ENCODE data around the gene PRELID2.
"Not testable (repeated sequence)": the region's sequence is repeated elsewhere in the genome, so short reads cannot be mapped to it uniquely, and the experiment has no call there.

Gene PRELID2

DNA sequence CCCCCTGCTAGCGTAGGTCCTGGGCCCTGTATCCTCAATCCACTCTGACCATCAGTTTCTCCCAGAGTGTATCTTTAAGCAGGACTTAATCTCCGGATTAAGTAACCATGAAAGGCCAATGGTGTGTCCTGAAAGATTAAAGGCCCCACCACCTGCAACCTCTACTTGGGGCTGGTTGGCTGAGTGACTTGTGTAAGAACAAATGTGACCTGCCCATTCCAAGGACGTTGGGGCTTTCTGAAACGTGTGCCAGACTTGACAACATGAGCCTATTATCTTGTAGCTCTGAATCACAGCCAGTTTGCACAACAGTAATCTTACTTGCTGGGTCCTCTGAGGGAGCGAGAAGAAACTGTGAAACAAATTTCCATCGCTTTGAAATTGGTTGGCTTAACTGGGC, 3.1 kb upstream of the PRELID2 start:
- no peak for DNase-seq

DNA sequence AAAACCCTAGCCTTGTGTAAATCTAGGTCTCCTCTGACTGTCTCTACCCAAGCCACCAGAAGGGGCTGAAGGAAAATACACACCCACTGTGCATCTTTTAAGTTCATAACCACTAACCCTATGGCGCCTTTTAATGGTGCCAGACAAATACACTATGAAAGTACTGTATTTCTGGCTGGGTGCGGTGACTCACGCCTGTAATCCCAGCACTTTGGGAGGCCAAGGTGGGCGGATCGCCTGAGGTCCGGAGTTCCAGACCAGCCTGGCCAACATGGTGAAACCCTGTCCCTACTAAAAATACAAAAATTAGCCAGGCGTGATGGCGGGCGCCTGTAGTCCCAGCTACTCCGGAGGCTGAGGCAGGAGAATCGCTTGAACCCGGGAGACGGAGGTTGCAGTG, 1.1 kb upstream of the PRELID2 start:
- DNase-seq: not testable (repeated sequence)

DNA sequence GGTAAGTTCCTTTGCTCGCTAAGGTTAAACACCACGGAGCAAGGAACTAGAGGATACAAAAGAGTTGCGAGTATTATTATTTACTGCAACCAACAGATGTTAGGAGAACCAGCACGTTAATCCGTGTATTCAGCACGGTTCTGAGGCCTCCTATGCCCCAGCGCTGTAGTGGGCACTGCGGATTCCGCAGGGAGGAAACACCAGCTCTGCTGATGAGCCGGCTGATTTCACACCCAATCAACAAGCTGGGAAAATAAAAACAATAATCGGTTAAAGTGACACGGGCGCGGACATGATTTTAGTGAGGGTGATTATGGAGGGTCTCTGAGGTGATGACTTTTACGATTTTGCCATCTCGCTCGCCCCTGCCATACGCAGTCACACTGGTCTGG, 702 bp upstream of the PRELID2 start:
- no peak for DNase-seq

DNA sequence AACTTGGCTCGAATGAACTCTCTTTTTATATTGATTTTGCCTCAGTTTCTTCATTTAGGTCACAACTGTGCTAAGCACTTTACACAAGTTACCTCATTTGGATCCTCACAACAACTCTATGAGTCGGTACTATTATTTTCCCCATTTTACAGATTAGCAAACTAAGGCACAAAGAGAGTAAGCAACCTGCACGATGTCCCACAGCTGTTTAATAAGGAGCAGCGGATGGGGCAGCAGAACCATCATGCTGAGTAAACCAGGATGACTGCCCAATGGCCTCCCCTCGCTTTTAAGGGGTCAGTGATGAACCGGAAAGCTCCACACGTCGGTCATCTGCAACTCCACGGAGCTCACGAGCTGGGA, 607 bp downstream of the PRELID2 start:
- DNase-seq: no peak

DNA sequence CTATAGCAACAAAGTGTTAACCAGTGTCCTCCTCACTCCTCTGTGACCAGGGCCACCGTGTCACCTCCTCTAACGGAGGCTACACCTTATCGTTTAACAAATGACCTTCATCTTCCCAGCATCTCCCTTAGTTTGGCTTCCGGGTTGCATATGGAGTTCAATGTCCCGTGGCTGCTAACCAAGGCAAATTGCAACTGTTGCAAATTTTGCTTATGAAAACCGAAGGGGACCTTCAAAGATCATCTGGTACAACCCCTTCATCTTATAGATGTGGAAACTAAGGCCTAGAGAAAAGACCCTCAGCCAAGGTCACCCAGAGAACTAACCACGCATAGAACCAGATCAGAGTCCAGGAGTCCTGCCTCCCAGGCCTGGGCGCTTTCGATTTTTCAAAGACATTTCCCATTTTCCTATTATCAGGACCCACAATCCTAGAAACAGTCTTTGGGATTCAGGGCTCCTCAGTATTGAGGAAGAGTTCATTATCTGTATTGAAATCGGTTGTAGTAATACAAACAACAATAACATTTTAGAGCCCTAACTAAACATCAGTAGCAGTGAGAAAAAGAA, 1.4 kb downstream of the PRELID2 start:
- DNase-seq: no peak

DNA sequence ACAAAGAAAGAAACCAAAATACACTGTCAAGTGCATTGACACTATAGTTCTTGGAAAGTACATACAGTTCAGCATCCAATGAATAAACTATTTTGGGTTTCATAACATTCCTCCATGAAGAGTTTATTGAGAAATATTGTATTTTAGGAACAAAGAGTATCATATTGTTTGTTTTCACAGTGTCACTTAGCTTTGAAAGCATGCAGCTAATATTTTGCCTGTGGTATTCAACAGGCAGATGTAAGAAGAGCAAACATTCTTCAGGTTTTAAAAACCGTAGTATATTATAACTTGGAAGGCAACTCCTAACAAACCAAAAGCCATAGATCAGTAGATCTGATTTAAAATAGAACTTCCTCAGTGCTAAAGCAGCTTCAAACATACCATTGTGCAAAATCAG, 4.5 kb downstream of the PRELID2 start:
- DNase-seq: no peak

DNA sequence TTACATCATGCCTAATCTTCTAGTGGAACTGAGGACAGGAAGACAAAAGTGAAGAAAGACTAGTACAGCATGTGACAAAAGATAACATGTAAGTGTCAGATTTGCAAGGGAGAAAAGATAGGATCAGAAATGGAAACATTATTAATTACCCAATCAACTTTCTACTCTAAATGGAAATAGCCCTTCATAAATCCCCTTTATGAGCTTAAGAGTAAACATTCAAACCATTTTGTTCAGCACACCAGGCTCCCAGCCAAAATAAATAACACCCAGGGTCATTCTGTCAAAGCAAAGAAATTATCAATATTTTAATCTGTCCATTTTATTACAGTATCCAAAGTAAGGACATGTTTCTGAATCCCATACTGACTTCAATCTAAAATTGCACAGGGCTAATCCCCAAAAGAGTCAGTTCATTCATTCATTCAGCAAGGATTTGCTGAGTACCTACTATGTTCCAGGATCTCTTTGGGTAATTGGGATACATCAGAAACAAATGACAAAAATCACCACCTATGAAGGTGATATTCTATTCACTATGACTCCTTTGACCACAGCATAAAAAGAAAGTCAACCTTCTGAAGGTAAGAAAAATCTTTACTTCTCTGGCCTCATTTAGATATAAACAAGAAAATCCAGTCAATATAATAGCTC, 5.3 kb downstream of the PRELID2 start:
- no peak for DNase-seq

DNA sequence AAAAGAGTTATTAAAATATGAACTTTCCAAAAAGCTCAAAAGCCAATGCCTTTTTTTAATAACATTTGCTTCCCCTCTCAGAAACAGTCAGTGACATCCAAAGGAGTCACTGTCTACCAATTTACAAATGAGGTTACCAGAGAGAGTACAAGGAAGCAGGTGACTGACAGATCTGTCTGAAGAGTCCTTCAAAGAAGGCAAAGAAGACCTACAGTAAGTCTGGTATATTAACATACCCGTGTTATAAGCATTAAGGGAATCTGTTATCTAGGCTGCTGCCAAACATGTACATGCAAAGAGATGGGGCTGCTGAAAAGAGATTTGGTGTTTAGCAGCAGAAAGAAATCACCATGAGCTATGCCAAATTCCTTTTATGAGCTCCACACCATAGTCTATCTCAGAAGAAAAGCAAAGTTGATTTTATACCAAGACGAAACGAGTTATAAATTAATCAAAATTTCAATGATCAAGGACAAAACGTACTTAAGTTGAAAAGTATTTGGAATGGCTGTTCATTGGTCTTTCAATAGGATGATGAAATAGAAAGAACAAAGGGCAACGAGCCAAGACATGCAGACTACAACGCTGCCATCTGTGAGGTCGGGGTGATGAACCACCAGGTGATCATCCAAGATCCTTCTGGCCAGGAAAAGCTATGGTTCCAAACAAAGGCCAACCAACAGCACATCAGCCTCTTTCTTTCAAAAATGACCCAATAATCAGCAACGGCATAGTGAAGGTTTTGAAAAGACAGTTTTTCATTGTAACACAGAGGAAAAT, 8.1 kb downstream of the PRELID2 start:
- DNase-seq: no peak

DNA sequence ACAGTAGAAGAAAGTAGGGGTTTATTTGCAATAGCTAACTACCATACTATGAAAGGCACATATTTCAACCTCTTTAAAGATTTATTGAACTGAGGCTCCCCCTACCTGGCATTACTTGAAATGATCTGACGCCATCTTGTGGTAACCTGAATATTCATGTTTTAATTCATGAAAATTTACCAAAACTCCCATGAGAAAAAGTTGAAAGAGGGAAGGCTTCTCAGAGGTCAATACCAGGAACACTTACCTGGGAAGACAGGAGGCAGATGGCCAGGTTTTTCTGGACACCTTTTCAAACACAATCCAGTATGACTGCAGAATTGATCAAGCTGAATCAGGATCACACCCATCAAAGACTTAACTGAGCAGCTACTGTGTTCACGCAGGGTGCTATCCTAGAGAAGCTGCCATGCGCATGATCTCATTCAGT, 9.4 kb downstream of the PRELID2 start:
- no peak for DNase-seq

DNA sequence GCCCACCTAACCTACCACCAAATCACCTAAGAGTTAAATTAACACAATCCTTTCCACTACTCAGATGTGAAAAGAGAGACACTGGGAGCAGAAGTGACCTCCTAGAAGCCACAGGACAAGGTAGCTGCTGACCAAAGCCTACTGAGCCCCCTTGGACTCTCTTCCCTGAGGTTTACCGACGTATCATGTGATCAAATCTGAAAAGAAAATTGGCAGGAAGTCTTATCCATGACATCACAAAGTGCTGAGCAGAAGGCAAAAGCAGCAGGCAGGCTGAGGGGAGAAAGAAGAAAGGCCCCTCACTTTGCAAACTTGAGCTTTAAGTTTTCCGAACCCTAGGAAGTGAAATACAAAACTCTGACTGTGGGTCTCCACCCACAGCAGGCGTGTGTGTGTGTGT, 11.1 kb downstream of the PRELID2 start:
- DNase-seq: no peak

DNA sequence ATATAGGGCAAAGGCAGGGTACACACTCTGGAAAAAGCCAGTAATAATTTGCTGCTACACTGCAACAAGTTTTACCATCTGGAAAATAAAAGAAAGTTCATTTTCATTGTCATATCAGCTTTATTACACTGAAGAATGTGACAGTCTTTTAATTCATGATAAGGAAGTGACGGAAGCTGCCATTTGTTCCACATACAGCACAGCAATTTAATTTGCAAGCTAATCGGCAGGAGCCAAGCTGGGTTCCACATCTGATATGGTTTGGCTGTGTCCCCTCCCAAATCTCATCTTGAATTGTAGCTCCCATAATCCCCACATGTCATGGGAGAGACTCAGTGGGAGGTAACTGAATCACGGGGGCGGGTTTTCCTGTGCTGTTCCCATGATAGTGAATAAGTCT, 16.5 kb downstream of the PRELID2 start:
- DNase-seq: no peak

DNA sequence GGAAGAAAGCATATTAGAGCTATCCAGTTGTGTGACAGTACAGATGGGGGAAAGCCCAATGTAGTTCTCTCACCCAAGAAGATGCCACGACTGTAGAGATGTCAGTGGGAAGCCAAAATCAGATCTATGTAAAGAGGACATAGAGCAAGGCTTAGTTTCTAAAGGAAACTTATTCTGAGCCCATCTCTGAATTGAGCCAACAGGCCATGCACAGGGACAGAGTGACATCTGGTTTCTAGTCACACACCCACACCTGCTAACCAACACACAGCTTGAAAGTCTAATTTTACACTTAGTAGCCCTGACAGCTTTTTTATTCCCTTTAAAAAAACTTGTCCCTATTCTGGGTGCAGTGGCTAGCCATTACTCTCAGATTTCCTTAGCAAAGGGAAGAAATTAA, 22.3 kb downstream of the PRELID2 start:
- DNase-seq: no peak

DNA sequence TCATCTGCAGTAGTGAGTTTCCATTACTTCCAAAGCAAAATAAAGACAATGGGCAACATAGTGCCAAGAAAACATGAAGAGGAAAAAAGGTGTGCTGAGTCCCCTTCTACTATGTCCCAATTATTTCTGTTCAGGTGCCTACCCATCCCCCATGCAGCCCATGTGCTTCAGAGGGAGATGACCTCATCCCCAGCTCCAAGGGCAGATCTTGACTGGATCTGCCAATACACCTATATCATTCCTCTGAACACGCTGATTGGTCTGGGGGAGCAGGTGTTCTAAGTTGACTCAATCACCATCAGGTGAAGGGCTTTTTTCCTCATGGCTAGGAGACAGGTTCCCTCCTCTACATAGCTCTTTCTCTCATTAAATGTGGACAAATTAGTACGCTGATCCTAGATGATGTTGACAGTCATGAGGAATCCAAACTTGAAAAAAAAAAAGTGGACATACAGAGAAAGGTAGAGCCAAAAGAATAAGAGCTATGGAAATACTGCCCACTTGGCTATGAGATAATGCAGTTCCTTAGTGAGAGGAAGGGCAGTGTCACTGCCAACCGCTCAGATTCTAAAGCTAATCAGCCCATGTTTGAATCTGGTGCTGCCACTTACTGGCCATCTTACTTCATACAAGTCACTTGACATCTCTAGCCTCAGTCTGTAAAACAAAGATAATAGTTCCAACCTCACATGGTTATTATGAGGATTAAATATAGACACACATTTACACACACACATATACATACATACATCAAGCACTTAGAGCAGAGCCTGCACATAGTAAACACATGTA, 23.1 kb downstream of the PRELID2 start:
- peak in 4 of 14 donors; percentile 2 to 16 (median 4) for DNase-seq

DNA sequence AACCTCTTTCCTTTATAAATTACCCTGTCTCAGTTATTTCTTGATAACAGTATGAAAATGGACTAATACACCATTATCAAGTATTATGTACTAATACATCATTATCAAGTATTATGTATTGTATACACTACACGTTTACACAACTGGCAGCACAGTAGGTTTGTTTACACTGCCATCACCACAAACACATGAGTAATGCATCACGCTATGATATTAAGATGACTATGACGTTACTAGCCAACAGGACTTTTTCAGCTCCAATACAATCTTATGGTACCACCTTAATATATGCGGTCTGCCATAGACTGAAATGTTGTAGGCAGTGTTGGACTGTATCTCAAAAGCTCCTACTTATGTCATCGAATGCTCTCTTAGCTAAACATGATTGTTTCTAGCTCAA, 28.2 kb downstream of the PRELID2 start:
- DNase-seq: no peak

DNA sequence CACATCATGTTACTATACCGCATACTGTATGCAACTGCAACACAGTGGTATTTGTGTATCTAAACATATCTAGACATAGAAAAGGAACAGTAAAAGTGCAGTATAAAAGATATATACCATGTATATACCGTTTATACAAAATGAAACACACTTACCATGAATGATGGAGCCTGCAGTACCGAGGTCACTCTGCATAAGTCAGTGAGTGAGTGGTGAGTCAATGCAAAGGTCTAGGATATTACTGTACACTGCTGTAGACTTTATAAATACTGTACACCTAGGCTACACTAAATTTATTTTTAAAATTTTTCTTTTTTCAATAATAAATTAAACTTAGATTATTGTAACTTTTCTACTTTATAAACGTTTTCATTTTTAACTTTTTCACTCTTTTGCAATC, 29.3 kb downstream of the PRELID2 start:
- DNase-seq: no peak

DNA sequence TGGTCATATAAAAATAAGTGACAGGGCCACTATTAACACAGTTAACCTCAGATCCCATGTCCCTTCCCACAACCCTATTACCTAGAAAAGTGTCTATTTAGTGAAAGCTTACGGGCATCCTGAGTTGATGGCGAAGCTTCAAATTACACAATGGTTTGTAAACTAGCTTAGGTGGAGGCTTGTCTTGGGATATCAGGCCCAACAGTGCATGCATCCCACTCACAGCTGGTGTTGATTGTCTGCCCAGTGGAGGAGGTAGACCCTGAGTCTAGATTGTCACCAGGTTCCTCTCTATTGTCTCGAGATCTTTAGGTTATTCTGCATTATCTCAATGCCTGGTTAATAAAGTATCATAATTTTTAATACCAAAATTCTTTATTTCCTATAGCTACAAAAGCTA, 30.4 kb downstream of the PRELID2 start:
- DNase-seq: no peak

DNA sequence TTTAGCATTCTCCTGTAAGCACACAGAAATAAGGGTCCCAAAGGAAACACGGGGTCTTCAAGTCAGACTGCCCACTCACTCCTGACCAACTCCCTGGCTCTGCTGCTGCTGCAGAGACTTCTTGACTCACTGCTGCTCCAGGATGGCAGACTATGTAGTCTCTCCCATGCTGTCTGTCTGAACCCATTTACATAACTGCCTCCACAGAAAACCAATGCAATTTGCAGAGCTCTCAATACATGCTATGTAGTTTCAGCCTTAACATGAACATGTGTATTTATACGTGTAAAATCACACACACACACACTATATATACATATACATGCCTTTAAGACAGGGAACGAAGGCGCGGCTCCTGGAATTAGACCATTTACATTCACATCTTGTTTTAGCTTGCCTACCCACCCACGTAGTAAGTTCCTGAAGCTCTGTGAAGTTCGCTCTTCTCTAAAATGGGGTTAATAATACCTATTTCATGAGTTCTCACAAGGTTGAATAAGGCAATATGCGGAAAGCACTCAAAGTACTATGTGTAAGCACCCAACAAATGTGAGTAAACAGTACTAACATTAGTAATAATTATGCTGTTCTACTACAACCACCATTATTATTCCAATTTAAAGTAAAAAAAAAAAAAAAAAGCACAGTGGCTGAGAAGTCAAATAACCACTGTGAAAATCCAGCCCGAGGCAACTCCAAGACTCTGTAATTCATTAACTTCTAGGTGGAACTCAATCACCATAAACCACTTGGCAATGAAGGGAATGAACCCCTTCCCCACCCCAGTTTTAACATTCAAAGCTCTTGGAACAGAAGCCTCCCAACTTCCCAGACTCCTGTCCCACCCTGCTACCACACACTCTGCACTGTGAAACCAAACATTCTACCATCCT, 31.8 kb downstream of the PRELID2 start:
- DNase-seq: no peak

DNA sequence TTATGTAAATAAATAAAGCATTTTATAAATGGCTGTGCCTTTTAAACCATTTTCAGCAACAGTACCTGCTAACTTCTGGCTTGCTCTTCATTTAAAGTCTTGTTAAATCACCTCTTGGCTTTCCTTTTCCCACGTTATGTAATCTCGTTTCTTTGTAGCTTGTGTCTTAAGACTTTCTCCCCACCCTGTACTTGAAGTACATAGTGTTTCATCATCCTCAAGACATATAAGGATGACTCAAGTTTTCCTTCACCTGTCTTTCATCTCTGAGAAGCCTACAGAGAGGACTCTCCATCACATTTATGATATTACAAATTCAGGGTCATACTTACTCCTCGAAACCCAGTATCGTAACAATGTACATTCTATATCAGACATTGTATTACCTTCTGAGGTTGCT, 33.9 kb downstream of the PRELID2 start:
- DNase-seq: no peak

DNA sequence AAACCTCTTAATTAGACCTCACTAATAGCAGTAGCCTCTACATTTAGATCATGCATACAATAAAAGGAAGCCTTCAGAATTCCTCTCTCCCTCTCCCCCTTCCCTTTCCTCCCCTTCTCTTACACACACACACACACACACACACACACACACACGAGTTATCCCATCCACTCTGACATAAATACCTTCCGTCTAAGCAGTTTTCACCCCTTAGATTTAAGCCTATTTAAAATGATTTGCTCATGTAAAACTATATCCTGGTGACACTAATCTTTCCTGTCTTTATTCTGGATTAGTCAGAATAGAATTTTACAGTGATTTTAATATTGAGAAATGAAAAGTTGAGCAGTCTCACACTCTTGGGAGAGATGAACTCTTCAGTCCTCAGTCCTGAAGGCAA, 35.0 kb downstream of the PRELID2 start:
- no peak for DNase-seq

DNA sequence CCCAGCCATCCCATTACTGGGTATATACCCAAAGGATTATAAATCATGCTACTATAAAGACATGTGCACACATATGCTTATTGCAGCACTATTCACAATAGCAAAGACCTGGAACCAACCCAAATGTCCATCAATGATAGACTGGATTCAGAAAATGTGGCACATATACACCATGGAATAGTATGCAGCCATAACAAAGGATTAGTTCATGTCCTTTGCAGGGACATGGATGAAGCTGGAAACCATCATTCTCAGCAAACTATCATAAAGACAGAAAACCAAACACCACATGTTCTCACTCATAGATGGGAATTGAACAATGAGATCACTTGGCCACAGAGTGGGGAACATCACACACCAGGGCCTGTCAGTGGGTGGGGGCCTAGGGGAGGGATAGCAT, 36.6 kb downstream of the PRELID2 start:
- not testable (repeated sequence) for DNase-seq

DNA sequence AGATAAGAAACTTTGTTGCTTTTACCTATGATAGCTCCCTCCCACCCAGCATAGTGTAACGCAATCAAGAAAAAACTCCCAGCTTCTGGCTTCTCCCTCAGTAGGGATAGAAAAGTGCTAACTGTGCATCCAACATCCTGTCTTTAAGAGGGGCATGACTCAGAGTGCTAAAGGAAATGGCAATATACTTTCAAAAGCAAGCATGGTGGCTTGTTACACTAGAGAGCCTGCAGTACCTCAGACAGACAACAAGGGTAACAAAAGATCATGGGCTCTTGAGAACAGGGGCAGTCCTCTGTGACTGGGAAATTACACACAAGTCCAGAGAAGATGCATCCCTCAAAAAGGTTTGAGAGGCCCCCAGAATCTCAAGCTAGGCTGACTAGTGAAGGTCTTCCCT, 37.8 kb downstream of the PRELID2 start:
- no peak for DNase-seq

DNA sequence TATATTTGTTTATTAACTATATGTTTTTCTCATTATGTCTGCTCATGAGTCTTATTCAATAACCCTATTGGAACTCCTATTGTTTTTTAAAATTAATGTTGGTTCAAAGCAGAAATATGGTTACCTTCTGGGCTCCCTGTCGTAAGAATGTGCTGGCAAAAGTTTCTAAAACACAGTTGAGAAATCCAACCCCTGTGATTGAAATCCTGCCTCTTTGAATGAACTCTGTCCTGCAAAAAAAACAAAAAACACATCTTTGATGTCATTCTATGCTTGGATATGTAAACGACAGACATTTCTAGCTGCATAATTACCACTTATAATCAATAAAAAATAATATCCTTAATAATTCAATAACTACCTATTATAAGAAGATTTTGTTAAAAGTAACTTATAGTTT, 38.8 kb downstream of the PRELID2 start:
- DNase-seq: no peak

Measured in C1 segment of cervical spinal cord (tissue), 14 donors.